HCEC 1CT (cell line): Measurements from ENCODE around the gene BATF.

Experiments used
- DNase-seq: peaks from one replicate; pipeline ENCODE4 v3.0.0-alpha.2; 2017

Gene BATF

GRCh38 chr14:75535164-75535898 lies 13.1 kb downstream of the BATF start:
- no peak for DNase-seq

GRCh38 chr14:75537071-75537470 lies 14.8 kb downstream of the BATF start:
- DNase-seq = peak; percentile 72

- no peak for DNase-seq
Observed at GRCh38 chr14:75539162-75539560, 16.9 kb downstream of the BATF start.

- no peak for DNase-seq
Observed at GRCh38 chr14:75539561-75540478, 17.6 kb downstream of the BATF start.

GRCh38 chr14:75540479-75540851 lies 18.2 kb downstream of the BATF start:
- no peak for DNase-seq

- no peak for DNase-seq
Observed at GRCh38 chr14:75542588-75543091, 20.4 kb downstream of the BATF start.

- no peak for DNase-seq
Observed at GRCh38 chr14:75543253-75543652, 21.0 kb downstream of the BATF start.

- DNase-seq = no peak
Observed at GRCh38 chr14:75543786-75544185, 21.5 kb downstream of the BATF start.

GRCh38 chr14:75545907-75546306 lies 23.6 kb downstream of the BATF start:
- DNase-seq = no peak

- no peak for DNase-seq
Observed at GRCh38 chr14:75547552-75548250, 25.4 kb downstream of the BATF start.

- peak; percentile 55 for DNase-seq
Observed at GRCh38 chr14:75548544-75548943, 26.3 kb downstream of the BATF start.

- no peak for DNase-seq
Observed at GRCh38 chr14:75549169-75549568, 26.9 kb downstream of the BATF start.

- no peak for DNase-seq
Observed at GRCh38 chr14:75551021-75551420, 28.8 kb downstream of the BATF start.

GRCh38 chr14:75553157-75553556 lies 30.9 kb downstream of the BATF start:
- DNase-seq = no peak

GRCh38 chr14:75553761-75554364 lies 31.6 kb downstream of the BATF start:
- no peak for DNase-seq

- DNase-seq = peak; percentile 71
Observed at GRCh38 chr14:75554482-75554881, 32.2 kb downstream of the BATF start.

- DNase-seq = no peak
Observed at GRCh38 chr14:75558440-75558839, 36.2 kb downstream of the BATF start.

- no peak for DNase-seq
Observed at GRCh38 chr14:75559045-75559444, 36.8 kb downstream of the BATF start.

GRCh38 chr14:75559451-75560222 lies 37.4 kb downstream of the BATF start:
- DNase-seq = peak; percentile 54

- DNase-seq = peak; percentile 71
Observed at GRCh38 chr14:75561013-75561432, 38.8 kb downstream of the BATF start.

- no peak for DNase-seq
Observed at GRCh38 chr14:75562089-75562488, 39.8 kb downstream of the BATF start.

- DNase-seq = no peak
Observed at GRCh38 chr14:75562489-75562888, 40.2 kb downstream of the BATF start.
